Stimulated activated CD8-positive, alpha-beta memory T cell treated with anti-CD3 and anti-CD28 coated beads, Interleukin-2, amount 100 ng/mL, for 48 hours (primary cell): ENCODE results near the gene VNN1.

Experiments
- DNase-seq, 2 donors: peaks; one replicate each; pipeline ENCODE4 v3.0.0-alpha.2; 2020; ENCODE audit warnings: low read depth in 2 of 2

The VNN1 gene, protein sequence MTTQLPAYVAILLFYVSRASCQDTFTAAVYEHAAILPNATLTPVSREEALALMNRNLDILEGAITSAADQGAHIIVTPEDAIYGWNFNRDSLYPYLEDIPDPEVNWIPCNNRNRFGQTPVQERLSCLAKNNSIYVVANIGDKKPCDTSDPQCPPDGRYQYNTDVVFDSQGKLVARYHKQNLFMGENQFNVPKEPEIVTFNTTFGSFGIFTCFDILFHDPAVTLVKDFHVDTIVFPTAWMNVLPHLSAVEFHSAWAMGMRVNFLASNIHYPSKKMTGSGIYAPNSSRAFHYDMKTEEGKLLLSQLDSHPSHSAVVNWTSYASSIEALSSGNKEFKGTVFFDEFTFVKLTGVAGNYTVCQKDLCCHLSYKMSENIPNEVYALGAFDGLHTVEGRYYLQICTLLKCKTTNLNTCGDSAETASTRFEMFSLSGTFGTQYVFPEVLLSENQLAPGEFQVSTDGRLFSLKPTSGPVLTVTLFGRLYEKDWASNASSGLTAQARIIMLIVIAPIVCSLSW

GRCh38 chr6:132713352-132714134 is at the start of gene VNN1:
VNN1 (minus strand) TSS chr6:132714055; CDS start chr6:132714035, 20 bp downstream.
- DNase-seq: no peak

GRCh38 chr6:132763269-132763668 is 49.4 kb upstream of the VNN1 start:
- DNase-seq: peak; percentile 6 to 9

GRCh38 chr6:132760256-132760655 is 46.4 kb upstream of the VNN1 start:
- DNase-seq: no peak

GRCh38 chr6:132758689-132759088 is 44.8 kb upstream of the VNN1 start:
- no peak for DNase-seq

- DNase-seq: no peak
Measured at GRCh38 chr6:132752255-132752654, 38.4 kb upstream of the VNN1 start.

GRCh38 chr6:132751828-132752227 is 38.0 kb upstream of the VNN1 start:
- no peak for DNase-seq

- DNase-seq: no peak
Measured at GRCh38 chr6:132751306-132751705, 37.5 kb upstream of the VNN1 start.

DNA sequence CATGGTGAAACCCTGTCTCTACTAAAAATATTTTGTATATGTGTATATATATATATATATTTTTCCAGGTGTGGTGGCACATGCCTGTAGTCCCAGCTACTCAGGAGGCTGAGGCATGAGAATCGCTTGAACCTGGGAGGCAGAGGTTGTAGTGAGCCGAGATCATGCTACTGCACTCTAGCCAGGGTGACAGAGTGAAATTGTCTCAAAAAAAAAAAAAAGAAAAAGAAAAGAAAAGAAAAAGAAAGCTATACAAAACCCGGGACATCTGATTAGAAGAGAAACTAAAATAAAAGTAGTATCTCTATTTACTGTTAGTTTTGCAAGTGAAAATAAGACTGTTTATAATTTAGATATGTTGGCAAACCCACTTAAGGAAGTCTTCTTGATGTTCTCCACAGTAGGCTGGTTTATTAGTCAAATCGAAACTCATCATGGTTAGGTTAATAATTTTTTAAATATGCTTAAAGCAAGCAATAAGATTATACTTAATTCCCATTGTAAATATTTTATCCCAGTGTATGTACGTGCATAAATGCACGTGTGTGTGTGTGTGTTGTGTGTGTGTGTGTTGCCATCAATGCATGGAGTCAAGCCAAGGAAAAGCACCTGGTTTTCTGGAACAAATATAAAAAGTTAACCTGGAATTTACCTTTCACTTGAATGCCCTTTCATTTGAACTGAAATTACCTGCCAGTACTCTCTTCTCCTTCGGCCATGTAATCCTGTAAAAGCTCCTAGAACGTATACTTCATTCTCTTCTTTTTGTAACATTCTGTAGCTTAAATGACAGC is 36.8 kb upstream of the VNN1 start:
- DNase-seq: no peak

- DNase-seq: no peak
Measured at GRCh38 chr6:132749111-132749510, 35.3 kb upstream of the VNN1 start.

DNA sequence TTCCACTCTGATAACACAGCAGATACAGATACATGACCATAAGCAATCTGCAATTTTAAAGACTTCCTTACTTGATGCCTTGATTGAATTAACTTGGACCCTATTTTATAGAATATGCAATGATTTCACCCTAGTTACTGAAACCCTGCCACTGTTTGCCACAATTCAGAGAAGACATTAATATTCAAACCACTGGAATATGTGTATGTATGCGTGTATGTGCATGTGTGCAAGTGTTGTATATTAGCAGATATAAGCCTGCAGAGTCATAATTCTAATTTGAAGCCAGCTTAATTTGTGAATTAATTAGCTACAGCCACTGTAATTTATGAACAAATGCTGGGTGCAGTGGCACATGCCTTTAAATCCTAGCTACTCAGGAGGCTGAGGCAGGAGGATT is 34.6 kb upstream of the VNN1 start:
- no peak for DNase-seq

GRCh38 chr6:132746048-132746447 is 32.2 kb upstream of the VNN1 start:
- no peak for DNase-seq

DNA sequence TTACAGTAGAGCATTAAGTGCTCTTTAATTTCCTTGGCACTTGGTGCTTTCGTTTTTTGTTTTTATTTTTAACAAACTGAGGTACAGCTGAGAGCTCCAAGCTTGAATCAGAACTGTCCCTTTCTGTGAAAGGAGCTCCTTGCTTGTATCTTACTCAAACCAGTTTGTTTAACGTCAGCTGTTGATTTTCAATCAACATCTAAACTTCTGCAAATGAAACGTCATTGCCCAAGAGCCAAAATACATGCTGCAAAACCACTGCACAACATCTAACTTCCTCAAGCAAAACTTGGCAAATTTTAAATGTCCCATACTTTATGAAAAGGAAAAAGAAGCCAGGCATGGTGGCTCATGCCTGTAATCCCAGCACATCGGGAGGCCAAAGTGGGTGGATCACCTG is 28.6 kb upstream of the VNN1 start:
- no peak for DNase-seq

DNA sequence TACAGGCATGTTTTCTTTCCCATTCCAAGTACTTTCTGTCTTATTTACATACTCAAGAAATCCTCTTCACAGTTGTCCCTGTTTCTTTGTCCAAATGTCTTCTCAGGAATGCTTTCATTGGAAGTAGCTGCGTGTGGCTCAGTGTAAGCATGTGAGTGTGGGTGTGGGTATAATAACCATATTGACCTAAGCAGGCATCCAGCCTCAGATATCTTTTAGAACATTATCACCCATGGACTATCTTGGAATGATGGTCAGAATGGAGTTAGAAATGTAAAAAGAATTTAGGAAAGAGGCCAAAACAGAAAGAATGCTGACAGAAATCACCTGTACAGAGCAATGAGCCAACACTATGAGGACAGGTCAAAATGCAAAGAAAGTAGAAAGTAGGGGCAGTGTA is 27.4 kb upstream of the VNN1 start:
- DNase-seq: no peak

DNA sequence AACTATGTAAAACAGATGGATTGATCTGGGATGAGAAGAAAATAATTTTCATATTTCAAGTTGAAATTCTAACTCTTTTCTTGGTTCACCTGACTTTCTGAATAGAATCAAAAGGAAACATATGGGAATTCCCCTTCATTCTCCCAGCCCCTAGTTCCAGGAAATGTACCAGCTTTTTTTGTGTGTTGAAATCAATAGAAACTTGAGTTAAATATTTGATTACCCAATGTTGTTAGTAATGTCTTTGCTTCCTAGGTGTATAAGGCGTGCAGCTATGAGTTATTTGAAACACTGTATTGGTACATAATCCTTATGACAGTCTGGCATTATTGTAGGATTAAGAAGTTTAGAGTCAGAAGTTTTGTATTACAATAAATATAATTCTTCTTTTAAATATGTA is 22.4 kb upstream of the VNN1 start:
- DNase-seq: no peak

GRCh38 chr6:132734694-132735236 is 20.9 kb upstream of the VNN1 start:
- DNase-seq: no peak

DNA sequence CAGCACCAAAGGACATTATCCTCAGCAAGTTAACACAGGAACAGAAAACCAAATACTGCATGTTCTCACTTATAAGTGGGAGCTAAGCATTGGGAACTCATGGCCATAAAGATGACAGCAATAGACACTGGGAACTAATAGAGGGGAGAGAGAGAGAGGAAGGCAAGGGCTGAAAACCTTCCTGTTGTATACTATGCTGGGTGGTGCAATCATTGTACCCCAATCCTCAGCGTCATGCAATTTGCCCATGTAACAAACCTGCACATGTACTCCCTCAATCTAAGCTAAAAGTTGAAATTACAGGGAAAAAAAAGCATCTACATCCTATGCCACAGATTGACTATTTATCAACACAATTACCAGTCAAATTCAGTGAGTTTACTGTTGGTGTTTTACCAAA is 20.0 kb upstream of the VNN1 start:
- no peak for DNase-seq

- no peak for DNase-seq
Measured at GRCh38 chr6:132733283-132733682, 19.4 kb upstream of the VNN1 start.

DNA sequence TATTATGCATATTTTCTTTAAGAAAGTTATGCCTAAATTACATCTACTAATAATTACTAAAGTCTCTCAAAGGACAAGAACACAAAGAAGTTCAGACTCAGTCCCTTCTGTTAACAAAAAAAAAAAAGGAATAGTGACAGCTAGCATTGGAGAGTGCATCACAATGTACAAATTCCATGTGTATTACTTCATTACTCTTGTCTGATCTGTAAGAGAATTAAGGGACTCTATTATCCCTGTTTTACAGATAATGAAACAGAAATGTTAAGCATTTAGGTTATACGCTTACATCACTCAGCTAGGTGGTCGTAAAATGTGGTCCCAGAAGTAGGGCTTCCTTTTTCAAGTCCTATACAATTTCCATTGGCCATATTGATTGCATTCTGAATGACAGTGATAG is 17.2 kb upstream of the VNN1 start:
- DNase-seq: no peak

GRCh38 chr6:132730560-132730959 is 16.7 kb upstream of the VNN1 start:
- DNase-seq: no peak

GRCh38 chr6:132728616-132729015 is 14.8 kb upstream of the VNN1 start:
- no peak for DNase-seq

DNA sequence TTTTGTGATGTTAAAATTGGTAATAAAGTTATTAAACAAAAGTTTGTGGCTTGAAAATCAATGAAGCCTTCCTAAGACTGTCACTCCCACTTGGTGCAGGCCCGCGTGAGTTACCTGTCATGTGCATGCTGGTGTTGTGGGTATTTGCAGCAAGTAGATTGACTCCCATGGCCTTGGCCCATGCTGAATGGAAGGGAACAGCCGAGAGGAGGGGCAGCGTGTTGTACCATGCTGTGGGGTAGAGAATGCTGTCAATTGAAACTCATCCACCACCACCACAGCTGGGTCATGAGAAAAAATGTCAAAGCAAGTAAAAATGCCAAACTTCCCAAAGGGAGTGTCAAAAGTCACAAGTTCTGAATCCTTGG is 12.7 kb upstream of the VNN1 start:
- DNase-seq: no peak
